NCI-H446 treated with DMSO at 0.1 percent for 48 hours (cell line): Measurements from ENCODE around the gene MRTO4.
"Not testable (repeated sequence)": the region's sequence is repeated elsewhere in the genome, so short reads cannot be mapped to it uniquely, and the experiment has no call there.

Experiments used
- DNase-seq: peaks from one replicate; lab custom pipeline; 2025; lab: John Stamatoyannopoulos, UW

The MRTO4 gene

GRCh38 chr1:19270343-19270730 lies 18.7 kb downstream of the MRTO4 start:
- DNase-seq, result not testable (repeated sequence)

- no peak for DNase-seq
Observed at GRCh38 chr1:19272064-19272463, 20.5 kb downstream of the MRTO4 start.

- DNase-seq, result no peak
Observed at GRCh38 chr1:19273106-19273843, 21.7 kb downstream of the MRTO4 start.

GRCh38 chr1:19273844-19274531 lies 22.4 kb downstream of the MRTO4 start:
- DNase-seq, result not testable (repeated sequence)

GRCh38 chr1:19274636-19275035 lies 23.0 kb downstream of the MRTO4 start:
- no peak for DNase-seq

GRCh38 chr1:19283891-19284290 lies 32.3 kb downstream of the MRTO4 start:
- no peak for DNase-seq

GRCh38 chr1:19284881-19285280 lies 33.3 kb downstream of the MRTO4 start:
- DNase-seq, result no peak

- not testable (repeated sequence) for DNase-seq
Observed at GRCh38 chr1:19285366-19285765, 33.8 kb downstream of the MRTO4 start.

- not testable (repeated sequence) for DNase-seq
Observed at GRCh38 chr1:19285807-19286206, 34.2 kb downstream of the MRTO4 start.

- DNase-seq, result no peak
Observed at GRCh38 chr1:19287436-19288185, 36.0 kb downstream of the MRTO4 start.

GRCh38 chr1:19288324-19289241 lies 37.0 kb downstream of the MRTO4 start, which contains the start of gene AKR7A3:
Gene AKR7A3, minus strand, starts transcription at chr1:19288770. Its CDS starts 61 bp downstream, at chr1:19288709.
- DNase-seq, result not testable (repeated sequence)

GRCh38 chr1:19289244-19289643 lies 37.6 kb downstream of the MRTO4 start:
- no peak for DNase-seq

GRCh38 chr1:19294638-19295037 lies 43.0 kb downstream of the MRTO4 start:
- DNase-seq, result no peak

GRCh38 chr1:19300211-19300610 lies 48.6 kb downstream of the MRTO4 start:
- DNase-seq, result no peak

- DNase-seq, result not testable (repeated sequence)
Observed at GRCh38 chr1:19304081-19304480, 52.5 kb downstream of the MRTO4 start.

- DNase-seq, result no peak
Observed at GRCh38 chr1:19305880-19306279, 54.3 kb downstream of the MRTO4 start.

- no peak for DNase-seq
Observed at GRCh38 chr1:19306941-19307340, 55.3 kb downstream of the MRTO4 start.

- no peak for DNase-seq
Observed at GRCh38 chr1:19307794-19308508, 56.3 kb downstream of the MRTO4 start.

GRCh38 chr1:19308509-19308907 lies 56.9 kb downstream of the MRTO4 start:
- no peak for DNase-seq

- DNase-seq, result no peak
Observed at GRCh38 chr1:19309123-19309813, 57.7 kb downstream of the MRTO4 start.
